ENCODE results near the gene SP2.
"Not testable (repeated sequence)": the region's sequence is repeated elsewhere in the genome, so short reads cannot be mapped to it uniquely, and the experiment has no call there.

Gene SP2

DNA sequence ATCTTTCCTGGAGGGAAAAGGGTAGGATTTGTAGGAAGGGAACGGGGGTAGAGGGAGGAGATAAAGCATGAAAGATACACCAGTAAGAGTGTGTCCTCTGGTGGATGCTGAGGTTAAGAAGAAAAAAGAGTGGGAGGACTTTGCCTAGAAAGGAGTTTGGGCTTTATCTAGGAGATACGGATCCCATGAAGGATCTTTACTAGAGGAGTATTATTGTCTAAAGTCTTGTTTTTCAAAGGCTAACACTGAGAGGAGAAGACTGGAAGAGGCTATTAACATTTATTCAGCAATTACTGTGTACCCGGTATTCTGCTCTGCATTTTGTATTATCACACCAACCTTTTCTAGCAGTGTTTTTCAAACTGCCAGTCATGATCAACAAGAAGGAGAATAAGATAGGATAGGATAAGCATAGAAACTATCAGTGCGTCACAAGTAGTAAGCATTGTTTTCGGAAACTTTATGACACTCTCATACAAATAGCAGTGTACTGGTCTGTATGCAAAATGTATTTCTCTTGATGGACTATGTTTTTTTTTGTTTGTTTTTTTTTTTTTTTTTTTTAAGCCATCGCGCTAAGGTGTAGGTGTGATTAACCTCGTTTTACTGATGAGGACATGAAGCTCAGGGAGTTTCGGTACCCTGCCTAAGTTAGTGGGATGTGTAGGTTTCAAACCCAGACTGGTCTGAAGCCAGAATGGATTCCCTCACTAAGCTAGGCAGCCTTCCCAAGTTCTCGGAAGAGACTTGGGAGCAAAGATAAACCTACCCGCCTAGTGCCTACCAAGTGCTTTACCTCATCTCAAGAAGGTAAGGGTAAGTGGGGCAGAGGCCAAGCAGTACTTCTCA lies 1.3 kb upstream of the SP2 start:
- DNase-seq = no peak

DNA sequence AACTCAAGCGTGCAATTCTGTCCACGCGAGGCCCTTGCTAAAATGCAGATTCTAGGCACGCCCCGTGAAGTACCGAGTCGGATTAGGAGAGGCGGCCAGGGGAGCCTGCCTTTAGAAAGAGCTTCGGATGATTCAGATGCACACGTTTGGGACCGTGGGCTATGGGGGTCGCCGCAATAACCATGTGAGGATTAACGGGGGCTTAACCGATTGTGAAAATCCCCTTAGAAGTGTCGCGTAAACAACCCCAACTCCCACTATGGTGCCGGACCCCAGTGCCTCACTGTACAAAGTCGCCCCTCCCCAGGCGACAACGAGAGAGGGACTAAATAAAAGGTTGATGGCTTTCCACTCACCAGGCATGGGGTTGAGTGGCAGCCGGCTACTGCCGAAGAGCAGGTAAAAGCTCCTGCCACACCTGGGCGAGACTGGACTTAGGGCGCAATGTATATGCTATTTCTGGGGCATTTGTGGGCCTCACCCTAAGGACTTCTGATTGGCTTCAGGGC lies 635 bp upstream of the SP2 start:
- peak in 1 of 2 experiments; percentile 37 for DNase-seq

DNA sequence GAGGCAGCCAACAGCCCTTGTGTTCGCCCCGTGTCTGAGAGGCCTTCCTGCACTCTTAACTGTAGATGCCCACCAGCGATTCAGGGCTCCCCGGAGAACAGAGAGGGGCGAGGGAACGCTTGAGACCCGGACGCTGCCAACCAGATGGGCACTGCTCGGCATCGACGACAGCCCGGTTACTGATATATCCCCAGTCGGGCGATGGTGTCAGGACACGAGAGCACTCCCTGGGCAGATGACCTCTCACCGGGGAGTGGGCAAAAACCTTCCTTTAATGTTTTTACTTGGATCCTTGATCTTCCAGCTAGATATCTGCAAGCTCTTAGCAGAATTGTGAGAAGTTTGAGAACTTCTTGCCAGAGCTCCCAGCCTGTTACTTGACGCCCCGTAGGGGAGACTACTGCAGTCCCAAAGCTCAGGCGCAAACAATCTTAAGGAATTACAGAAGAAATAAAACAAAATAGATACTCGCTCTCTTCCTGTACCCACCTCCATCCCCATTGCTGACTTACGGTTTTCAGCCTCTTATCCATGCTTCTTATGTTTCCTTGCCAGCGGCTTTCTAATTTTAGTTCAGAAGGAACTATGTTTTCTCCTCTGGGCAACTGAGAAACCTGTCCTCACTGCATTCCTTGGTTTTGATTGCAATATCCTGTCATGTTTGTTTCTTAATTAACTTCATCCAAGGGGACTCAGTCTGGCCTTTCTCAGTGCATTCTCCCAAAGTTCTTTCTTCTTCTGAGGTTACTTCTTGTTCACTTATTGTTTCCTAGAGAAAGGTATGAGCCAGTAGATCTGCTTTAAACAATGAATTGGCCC lies 845 bp downstream of the SP2 start:
- no peak for DNase-seq

DNA sequence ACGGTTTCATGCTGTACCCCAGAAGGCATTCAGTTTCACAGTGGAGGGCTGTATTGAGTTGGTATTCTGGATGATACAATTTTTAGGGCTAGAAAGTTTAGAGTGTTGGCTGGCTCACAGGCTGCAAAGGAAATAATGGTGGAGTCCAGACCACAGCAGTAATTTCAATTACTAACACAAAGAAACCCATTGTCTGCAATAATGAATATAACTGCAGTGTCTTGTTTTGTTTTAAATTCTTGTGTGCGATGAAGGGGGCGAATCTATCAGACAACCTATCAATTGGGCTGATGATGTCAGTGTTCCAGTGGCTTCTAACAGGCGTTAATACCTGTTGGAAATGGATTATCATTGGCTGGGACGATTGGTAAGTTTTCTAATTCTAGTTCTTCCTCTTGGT lies 1.5 kb downstream of the SP2 start:
- DNase-seq = no peak

DNA sequence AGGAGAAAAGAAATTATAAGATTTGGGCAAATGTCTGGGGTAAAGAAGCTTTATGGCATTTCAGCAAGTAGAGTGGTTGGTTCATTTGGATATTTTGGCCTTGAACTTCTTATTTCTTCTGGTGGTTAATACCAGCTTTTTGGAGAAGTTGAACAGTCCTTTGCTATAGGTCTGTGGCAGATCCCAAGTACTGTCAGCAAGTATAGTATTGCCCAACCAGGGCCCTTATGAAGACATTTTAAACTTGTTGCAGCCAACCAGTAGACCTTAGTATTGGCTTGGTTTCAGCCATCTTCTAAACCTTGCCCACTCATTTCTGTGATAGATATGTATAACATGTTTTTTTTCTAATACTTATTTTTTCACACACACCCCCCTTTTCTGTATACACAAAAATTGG lies 2.2 kb downstream of the SP2 start:
- no peak for DNase-seq

DNA sequence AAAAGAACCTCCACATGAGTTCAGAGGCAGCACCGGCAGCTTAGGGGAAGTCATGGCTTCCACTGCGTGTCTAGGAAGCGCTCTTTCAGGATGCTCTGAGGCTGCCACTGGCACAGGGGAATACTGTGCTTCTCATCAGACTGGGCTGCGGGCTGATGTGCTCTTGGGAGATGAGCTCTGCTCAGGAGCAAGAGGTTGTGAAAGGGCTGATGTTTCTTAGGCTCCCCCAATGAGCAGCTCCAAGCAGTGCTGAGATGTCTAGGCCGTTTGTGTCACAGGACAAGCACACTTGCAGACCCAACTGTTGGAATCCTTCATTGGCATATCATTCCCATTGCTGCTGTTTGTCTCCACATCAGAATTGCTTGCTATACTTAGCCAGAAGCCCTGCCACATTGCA lies 3.6 kb downstream of the SP2 start:
- DNase-seq = no peak

DNA sequence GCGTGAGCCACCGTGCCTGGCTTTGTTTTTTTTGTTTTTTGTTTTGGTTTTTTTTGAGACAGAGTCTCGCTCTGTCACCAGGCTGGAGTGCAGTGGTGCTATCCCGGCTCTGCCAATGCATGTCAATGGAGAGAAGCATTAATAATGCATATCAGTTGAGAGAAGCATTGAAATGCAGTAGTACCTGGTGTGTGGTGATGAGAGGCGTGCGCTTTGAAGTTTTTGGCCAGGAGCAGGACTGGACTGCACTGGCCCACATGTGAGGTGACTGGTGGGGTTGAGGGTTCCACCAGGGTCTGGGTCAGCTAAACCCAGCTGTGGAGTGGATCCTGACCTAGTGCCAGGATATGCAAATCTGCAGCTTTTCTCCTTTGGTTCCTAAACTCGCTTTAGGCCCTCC lies 5.4 kb downstream of the SP2 start:
- DNase-seq = no peak

DNA sequence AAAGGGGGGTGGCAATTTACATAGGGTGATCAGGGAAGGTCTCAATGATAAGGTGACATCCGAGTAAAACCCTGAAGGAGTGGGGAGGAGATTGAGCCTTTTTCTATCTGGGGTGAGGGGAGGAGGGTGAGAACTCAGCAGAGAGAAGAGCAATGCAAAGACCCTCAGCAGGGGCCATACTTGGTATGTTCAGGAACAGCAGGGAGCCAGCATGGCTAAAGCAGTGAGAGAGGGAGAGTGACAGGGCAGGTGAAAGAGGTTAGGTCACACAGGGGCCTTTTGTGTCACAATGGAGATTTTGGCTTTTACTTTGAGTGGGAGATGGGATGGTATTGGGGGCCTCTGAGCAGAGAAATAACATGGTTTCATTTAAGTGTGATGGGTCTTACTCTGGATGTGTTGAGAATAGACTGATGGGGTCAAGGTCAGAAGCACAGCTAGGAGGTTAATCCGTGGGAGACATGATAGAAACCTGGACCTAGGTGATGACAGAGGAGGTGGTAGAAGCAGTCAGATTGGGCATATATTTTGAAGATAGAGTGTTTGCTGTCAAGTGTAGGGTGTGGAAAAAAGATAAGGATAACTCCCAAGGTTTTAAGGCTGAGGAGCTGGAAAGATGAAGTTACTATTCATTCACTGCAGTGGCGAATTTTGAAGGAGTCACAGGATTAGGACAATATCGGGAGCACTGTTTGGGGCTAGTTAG lies 6.2 kb downstream of the SP2 start:
- no peak for DNase-seq

DNA sequence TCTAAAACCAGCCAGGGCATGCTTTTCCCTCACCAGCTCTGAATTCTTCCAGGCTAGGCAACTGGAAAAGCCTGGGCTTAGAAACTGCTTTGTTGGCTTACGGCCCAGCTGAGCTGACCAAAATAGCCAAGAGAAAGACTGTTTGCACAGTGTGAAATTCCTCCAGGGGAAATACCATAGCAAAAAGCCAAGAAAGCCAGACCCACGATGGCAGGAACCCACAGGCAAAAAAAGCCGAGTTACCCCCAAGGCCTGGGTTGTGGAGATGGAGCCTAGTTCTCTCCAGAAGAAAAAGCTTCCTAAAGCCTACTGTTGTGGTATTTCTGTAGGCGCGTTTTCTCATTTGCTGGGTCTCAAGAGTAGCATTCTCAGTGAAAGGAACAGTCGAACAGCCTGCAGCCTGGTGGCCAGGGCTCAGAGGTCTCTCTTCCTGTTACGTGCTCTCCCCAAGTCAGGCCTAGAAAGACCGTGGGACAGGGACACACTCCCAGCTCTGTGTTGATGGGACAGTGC lies 9.2 kb downstream of the SP2 start:
- no peak for DNase-seq

DNA sequence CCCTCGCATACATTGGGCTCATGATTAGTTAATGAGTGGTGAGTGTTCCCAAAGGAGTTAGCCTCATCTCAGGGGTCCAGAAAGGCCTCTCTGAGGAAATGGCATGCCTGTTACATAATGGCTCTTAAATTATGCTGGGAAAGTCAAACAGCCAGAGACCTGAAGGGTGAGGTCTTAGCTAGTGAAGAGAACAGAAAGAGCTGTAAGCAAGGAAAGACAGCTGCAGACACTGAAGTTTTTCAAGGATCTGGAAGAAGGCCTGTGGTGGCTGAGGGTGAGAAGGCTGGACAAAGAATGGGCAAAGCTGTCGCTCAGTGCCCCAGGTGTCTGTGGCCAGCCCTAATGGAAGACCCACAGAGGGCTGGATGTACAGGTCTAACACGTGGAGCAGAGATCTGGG lies 10.4 kb downstream of the SP2 start:
- no peak for DNase-seq

DNA sequence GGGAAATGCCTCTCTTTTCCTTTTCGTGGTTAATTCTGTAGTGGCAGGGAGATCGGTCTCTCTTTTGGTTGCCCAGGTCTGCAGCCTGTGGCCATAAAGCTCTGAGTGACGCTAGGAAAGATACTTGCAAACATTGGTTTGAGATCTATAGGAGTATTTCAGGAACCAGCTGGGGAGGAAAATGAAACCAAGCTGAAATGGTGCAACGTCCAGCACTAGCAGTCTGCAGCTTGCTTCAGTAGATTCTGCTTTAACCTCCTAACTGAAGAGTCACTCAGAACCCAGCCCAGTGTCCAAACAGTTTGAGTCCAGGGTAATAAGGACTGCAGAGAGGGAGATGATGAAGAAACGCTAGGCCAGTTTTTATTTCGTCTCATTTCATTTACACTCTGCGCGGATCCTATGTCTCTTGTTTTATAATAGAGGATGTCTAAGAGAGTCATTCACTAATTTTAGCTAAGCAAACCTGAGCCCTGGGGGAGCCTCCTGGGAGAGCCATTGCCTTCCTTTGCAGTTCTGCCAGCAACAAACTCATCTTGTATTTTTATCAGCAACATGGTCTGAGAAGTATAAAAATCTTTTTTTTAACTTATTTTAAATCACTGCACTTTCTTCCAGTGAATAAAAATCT lies 12.0 kb downstream of the SP2 start:
- no peak for DNase-seq

DNA sequence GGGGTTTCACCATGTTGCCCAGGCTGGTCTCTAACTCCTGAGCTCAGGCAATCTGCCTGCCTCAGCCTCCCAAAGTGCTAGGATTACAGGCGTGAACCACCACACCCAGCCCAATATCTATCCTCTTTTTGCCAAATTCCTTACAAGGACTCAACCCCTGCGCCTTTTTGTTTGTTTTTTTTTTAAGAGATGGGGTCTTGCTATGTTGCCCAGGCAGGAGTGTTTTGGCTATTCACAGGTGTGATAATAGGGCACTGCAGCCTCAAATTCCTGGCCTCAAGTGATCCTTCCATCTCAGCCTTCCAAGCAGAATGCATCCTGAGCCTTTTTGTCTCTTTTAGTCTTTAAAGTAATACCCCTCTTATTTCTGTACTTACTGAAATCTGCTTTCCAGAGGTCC lies 17.0 kb downstream of the SP2 start:
- no peak for DNase-seq

DNA sequence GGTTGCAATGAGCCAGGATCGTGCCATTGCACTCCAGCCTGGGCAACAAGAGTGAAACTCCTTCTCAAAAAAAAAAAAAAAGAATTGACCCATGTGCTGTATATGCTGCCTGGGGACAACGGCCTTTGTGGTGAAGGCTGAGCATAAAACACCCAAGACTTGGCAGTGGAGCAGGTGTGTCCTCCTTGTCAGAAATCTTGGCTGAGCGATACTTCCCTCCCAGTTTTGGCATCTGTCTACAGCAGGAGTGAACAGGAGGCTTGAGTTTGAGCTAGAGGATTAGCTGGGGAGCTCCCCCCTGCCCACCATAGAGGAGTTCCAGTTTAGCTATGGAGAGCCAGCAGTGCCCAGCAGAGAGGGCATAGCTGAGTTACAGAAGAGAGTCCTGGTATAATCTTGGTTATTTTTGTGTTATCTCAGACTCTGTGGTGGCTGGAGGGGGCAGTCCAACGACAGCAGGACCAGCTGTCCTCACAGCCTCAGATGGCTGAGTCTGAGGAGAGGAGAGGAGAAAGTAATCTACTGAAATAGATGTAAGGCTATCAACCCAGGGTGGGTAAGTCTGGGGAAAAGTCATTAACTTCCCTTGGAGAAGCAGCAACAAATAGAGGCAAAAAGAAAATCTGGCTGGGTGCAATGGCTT lies 18.4 kb downstream of the SP2 start:
- DNase-seq = no peak

DNA sequence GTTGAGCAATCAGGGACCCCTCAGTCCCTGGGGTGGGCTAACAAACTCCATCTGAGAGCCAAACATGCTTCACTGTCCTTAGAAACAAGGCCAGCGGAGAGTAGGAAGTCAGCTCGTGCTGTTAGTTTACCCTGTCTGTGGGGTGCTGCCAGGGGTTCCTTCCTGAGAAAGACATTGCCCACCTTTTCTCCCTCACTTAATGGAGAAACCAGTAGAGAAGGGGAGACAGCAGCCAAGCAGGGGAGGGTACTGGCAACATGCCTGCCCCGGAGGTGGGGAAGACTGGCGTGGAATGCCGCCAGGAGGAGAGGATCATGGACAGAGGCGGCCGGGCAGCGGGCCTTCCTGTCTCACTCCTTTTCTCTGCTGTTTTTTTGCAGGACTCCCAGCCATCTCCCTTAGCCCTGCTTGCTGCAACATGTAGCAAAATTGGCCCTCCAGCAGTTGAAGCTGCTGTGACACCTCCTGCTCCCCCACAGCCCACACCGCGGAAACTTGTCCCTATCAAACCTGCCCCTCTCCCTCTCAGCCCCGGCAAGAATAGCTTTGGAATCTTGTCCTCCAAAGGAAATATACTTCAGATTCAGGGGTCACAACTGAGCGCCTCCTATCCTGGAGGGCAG lies 19.9 kb downstream of the SP2 start:
- DNase-seq = no peak

DNA sequence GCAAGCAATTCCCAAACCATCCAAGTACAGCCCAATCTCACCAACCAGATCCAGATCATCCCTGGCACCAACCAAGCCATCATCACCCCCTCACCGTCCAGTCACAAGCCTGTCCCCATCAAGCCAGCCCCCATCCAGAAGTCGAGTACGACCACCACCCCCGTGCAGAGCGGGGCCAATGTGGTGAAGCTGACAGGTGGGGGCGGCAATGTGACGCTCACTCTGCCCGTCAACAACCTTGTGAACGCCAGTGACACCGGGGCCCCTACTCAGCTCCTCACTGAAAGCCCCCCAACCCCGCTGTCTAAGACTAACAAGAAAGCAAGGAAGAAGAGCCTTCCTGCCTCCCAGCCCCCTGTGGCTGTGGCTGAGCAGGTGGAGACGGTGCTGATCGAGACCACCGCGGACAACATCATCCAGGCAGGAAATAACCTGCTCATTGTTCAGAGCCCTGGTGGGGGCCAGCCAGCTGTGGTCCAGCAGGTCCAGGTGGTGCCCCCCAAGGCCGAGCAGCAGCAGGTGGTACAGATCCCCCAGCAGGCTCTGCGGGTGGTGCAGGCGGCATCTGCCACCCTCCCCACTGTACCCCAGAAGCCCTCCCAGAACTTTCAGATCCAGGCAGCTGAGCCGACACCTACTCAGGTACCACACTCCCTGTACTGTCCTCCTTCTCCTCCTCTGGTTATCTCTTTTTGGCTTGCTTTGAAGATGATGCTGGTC lies 20.6 kb downstream of the SP2 start:
- DNase-seq = no peak

DNA sequence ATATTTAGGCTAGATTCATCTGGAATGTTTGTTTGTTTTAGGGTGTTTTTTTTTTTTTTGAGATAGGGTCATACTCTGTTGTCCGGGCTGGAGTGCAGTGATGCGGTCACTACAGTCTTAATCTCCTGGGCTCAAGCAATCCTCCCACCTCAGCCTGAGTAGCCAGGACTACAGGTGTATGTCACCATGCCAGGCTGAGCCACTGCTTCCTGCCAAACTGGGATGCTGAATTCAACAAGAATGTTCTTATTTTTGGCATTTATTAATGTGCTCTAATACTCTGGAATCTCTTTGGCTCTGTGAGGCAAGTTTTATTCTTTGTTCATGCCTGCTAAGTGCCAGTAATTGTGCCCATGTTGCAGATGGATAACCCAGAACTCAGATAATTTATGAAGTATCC lies 21.5 kb downstream of the SP2 start:
- no peak for DNase-seq

DNA sequence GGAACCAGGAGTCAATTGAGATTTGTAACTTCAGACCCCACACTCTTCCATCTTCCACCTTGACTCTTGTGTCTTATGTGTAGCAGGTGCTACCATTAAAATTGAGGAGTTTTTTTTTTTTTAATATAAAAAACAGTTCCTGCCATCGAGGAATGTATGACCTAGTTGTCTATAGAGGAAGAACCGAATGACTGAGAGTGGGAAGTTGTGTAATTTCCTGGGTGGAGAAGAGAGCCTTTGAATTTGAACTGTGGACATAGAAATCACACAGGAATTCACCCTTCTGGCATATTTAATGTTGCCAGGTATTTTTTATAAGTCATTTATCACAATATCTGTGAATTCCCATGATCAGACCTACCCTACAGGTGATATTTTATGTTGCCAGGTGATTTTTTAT lies 22.0 kb downstream of the SP2 start:
- no peak for DNase-seq

DNA sequence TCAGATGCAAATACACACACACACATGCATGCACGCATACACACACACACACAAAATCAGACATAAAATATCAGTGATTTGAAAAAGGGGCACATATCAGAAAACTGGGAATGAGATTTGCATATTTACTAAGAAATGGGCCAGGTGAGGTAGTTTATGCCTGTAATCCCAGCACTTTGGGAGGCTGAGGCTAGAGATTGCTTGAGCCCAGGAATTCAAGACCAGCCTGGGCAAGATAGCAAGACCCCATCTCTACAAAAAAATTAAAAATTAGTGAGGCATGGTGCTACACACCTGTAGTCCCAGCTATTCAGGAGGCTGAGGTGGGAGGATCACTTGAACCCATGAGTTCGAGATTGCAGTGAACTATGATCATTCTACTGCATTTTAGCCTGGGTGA lies 23.0 kb downstream of the SP2 start:
- DNase-seq = no peak

DNA sequence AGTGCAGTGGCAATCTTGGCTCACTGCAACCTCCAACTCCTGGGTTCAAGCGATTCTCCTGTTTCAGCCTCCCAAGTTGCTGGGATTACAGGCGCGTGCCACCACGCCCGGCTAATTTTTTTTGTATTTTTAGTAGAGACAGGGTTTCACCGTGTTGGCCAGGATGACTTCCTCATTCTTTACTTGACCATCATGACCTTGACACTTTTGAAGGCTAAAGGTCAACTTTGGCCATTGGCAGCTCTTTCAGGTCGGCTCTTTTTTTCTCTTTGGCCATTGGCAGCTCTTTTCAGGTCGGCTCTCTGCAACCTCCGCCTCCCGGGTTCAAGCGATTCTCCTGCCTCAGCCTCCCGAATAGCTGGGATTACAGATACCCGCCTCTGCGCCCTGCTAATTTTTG lies 23.9 kb downstream of the SP2 start:
- DNase-seq = not testable (repeated sequence)

DNA sequence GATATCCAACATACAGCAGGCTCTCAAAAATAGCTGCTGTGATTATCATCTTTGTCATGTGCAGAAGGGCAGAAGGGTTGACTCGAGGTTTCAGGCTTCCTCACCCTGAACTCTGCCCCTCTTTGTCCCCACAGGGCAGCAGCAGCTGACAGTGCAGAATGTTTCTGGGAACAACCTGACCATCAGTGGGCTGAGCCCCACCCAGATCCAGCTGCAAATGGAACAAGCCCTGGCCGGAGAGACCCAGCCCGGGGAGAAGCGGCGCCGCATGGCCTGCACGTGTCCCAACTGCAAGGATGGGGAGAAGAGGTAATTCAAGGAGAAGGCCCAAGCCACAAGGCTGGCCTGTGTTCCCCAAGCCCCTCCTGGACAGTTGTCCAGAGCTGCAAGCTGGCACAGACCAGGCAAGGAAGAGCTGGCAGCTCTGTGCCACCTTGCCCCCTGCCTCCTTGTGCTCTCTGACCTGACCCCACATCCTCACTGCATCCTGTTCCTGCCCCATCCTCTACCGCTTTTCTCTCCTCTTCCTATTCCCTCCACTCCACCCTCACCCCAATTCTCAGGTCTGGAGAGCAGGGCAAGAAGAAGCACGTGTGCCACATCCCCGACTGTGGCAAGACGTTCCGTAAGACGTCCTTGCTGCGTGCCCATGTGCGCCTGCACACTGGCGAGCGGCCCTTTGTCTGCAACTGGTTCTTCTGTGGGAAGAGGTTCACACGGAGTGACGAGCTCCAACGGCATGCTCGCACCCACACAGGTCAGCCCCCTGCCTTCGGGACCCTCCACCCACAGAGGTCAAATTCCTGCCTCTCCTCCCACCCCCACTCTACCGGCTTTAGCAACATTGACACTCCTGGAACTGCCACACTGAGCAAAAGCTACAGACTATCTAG lies 29.0 kb downstream of the SP2 start:
- no peak for DNase-seq

All from activated CD4-positive, alpha-beta T cell treated with anti-CD3 and anti-CD28 coated beads, Interleukin-2, amount 50 U/mL, for 48 hours (primary cell).